NCI-H2196 treated with DMSO at 0.1 percent for 48 hours (cell line): ENCODE measurements around the gene CHID1.

Experiments
- DNase-seq: peaks from one replicate; lab custom pipeline; 2025; ENCODE audit not compliant: unreplicated experiment; lab: John Stamatoyannopoulos, UW

The CHID1 gene

DNA sequence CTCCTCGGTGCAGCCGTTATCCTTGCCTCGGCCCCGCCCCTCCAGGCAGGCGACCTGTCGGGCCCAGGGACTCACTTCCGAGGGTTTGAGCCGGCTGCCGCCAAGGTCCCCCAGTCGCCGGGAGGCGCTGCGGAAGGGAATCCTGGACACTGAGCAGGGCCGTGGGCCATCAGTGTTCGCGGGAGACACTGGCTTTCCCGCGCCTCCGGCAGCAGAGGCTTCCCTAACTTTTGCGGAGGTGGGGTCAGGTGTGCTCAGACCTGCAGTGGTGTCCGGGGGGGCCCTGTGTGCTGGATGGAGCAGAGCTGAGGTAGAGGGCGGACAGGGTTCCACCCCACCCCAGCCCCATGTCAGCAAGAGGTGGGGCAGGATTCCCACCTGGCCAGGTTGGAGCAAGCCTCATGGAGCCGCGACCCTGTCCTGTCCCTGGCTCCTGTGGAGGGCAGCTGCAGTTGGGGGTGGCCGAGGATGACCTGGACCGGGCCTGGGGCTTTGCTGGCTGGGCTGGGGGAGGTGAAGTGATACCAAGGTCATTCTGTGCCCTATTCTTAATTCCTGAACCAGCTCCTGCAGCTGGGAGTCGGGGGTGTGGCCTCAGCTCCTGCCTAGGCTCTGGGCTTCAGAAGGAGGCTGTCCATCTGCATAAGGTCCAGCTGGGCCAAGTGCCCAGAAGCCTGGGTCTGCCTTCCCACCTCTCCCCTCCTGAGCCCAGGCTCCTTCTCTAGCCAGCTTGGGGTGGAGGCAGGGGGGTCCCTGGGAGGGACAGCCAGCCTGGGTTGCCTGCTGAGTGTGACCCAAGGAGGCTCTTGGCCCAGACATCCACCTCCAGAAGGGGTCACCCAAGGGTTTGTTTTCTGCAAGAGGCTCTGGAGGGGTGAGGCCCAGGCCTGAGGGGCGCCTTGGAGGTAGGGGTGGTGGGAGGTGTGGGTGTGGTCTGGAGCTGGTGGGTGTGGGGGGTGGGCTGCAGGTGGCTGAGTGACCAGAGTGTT, 59.5 kb downstream of the CHID1 start:
- DNase-seq, result no peak

DNA sequence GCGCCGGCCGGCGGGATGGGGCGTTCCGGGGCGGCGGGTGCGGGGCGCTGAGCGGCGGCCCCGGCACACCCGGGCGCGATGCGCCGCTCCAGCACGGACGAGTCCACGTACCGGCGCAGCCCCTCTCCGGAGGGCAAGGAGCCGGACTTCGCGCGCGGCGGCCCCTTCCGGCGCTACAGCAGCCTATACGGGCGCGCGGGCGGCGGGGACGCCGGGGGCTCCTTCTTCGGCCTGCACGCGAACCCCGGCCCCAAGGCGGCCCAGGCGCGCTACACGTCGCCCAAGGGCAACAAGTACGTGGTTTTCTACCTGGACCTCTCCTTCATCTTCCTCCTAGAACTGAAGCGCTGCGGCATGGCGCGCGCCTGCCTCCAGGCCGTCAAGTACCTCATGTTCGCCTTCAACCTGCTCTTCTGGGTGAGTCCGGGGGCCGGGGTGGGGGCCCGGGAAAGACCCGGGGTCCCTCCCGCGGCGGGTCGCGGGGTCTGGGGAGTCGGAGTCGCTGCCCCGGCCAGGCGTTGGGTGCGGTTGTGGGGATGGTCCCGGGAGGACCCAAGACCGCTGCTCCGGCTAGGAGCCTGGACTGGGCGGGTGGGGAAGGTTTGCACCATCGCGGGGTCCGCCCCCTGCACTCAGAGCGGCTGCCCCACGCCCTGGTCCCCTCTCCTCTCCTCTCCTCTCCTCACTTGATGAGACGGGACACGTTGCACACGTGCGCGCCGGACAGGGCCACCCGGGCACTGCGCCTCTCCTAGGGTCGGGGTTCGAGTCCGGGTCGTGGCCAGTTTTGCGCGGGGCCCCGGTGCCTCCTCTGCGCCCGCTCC, 60.4 kb downstream of the CHID1 start:
- DNase-seq, result no peak

DNA sequence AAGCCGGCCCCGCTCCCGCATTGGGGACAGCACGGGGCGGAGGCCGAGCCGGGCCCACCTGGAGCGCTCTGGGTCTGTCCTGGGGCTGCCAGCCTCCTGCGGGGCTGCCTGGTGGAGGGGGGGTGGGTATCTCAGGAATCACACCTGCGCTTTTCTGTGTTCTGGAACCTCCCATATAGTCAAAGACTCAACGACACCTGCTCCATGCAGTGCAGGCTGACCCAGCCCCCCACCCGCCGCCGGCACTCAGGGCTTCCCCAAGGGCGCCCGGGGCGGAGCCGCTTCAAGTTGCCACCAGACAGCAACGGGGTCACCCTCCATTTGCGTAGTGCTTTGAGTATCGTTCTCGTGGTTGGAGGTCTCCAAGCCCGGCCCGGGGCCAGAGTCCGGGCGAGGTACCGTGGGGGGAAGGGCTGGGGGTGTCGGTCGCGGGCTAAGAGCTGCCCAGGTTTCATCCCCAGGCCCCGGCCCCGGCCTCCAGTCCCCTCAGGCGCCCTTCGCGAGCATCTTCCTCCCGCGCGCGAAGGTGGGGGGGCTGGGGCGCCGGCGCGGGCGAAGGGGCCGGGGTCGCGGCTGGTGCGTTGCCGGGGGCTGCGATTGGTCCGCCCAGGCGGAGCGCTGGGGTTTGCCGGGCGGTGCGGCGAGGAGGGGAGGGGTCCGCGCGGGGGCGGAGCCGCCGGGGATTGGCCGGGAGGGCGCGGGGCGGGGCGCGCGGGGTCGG, 61.3 kb downstream of the CHID1 start:
- peak; percentile 33 for DNase-seq

- DNase-seq, result no peak
These were observed 62.2 kb downstream of the CHID1 start for GRCh38 chr11:848380-848931.

GRCh38 chr11:847876-848275, 62.7 kb downstream of the CHID1 start:
- no peak for DNase-seq

- DNase-seq, result no peak
These were observed 64.0 kb downstream of the CHID1 start for GRCh38 chr11:846496-847098.

DNA sequence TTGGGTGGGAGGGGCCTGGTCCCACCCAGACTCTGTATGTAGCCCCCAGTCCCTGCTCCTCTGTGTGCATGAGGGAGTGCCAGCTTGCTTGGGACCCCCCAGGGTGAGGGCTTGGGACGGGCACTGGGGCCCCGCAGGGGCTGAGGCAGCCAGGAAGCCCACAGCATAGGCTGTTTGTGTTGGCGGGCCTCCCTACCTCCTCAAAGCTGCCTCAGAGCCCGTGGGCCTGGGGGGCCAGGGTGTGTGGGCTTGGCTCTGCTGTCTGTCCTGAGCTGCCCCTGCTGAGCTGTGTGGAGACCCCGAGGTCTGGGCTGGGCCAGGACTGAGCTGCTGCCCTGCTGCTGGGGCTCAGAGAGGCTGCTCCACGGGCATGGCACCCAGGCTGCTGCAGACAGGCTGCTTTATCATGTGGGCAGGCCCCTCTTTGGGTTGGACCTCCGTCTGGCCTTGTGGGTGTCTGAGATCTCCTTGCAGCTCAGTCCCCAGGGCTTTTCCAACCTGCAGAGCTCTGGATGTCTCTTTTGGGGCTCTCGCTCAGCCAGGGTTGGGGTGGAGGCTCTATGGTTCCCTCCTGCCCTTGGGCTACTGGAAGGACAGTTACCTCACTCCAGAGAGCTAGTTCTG, 64.6 kb downstream of the CHID1 start:
- DNase-seq, result no peak

DNA sequence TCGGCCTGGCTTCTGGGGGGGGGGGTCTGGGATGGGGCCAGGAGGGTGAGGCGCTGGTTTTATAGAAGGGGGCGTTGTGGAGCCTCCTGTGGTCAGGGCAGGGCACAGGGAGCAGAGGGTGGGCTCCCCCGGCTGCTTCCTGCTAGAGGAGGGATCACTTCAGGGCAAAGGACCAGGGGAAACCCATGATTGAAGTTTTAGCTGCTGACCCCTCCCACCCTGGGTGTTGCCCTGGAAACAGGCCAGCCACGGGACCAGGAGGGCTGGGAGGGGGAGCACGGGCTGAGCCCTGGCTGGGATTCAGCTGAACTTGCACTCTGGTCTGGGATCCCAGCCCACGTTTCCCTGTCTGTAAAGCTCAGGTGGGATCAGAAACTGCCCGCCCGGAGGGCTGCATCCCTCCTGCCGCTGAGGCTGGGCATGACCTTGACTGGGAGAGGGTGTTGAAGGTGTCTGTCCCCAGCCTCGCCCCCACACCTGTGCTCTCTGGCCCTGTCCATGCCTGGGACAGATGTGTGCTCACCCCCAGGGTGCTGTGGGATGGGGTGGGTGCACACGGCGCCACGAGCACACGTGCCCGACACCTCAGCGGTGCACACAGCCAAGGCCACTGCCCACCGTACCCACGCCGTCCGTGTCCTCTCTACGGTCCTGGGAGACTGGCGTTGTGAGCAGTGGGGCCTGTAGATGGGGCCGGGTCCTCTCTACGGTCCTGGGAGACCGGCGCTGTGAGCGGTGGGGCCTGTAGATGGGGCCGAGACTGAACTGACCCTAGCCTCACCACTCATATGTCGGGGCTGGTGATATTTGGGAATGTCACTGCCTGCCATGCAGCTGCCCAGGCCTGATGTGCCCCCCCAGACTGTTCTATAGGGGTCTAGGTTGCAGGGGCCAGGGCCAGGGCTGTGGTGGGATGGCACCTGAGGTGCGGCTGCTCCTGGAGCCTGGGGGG, 65.6 kb downstream of the CHID1 start:
- peak; percentile 50 for DNase-seq

DNA sequence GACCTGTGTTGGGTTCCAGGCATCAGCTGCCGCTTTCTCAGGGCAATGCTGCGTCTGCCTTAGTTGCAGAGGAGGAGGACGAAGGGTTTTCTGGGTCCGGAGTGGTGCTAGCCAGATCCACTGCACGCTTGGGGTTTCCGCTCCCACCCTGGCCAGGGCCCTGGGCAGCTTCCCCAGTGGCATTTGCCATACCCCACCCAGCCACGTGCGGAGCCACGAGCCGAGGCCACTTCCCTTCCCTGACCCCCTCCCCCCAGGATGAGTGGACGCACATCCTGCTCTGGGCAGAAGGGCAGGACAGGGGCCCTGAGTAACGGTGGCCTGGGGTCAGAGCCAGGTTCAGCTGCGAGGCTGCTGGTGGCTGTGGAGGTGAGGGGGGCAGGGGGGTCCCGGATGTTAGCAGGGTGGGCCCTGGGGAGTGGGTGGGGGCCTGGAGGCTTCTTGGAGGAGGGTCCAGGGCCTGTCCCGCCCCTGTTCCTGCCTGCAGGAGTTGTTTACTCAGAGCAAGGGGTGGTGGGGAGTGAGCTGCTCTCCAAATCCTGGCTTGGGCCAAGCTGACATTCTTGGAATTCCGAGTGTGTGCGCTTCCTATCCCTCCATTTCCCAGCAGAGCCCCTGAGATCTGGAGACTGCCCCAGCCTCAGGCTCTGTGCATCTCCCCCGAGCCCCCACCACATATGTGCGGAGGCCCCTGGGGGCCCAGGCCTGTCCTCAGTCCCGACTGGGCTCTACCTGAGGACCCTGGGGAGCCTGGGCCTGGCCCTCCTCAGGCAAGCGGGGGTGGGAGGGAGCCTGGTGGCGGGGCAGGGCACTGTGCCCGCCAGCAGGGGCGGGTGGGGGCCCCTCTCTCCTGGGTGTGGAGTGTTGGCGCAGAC, 66.6 kb downstream of the CHID1 start:
- no peak for DNase-seq

DNA sequence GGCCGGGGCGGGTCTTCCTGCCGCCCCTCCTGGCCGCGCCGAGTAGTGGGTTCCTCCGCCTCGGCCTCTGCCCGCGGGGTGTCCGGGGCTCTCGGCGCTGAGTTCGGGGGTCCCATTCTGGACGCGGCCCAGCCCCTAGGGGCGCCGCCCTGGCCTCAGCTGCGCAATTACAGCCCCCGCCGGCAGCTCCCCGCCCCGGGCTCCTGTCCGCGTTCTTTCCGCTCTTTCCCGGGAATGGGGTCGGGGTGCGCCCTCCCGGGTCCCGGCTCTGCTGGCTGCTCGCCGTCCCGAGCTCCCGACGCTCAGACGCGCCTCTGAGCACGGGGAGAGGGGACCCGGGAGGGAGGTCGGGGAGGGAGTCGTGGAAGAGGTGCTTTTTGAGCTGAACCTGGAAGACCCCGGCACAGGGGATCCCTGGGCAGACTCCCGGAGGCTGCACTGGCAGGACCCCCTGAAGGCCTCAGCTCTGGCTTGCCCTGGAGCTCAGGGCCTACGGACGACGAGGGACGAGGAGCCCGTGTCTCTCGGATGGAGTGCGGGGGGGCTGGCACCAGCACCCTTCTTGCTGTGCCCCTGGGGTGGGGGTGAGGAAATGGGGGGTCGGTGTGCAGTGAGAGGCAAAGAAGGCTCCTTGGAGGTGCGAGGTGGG, 67.4 kb downstream of the CHID1 start:
- no peak for DNase-seq

DNA sequence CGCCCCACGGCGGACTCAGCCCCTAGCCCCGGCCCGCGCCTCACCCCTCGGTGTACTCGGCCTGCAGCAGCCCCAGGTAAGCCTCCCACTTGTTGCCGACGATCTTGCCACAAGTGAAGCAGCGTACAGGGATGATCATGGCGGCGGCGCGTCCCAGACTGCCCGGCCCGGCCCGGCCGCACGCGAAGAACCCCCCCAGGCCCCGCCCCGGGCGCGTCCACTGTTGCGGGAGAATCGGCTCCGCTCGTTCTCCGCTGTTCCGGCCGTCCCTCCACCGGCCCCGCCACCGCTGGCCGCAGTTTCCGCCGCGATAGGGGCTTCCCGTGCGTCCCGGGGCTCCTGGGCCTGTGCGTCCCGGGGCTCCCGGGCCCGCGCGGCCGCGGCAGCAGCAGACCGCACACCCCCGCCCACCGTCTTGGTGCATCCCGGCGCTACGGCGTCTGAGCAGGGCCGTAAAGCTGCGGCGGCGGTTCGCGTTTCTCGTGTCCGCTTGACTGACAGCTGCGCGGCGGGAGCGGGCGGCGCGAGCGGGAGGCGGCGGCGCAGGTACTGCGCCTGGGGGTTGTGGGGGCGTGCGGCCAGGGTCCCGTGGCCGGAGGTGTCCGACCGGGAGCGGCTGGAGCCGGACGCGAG, 68.1 kb downstream of the CHID1 start, which contains the start of the genes POLR2L and TSPAN4:
POLR2L (minus strand) TSS at position 160 of the 633 bp plus-strand sequence; CDS start at position 139, 21 bp downstream.
TSPAN4 (plus strand) TSS at position 483 of the 633 bp plus-strand sequence. CDS start 7,453 bp downstream, outside the sequence.
- peak; percentile 66 for DNase-seq

- DNase-seq, result no peak
These were observed 68.6 kb downstream of the CHID1 start for GRCh38 chr11:841981-842369.

- no peak for DNase-seq
These were observed 70.6 kb downstream of the CHID1 start for GRCh38 chr11:839875-840617.

- no peak for DNase-seq
These were observed 71.4 kb downstream of the CHID1 start for GRCh38 chr11:839280-839623.

DNA sequence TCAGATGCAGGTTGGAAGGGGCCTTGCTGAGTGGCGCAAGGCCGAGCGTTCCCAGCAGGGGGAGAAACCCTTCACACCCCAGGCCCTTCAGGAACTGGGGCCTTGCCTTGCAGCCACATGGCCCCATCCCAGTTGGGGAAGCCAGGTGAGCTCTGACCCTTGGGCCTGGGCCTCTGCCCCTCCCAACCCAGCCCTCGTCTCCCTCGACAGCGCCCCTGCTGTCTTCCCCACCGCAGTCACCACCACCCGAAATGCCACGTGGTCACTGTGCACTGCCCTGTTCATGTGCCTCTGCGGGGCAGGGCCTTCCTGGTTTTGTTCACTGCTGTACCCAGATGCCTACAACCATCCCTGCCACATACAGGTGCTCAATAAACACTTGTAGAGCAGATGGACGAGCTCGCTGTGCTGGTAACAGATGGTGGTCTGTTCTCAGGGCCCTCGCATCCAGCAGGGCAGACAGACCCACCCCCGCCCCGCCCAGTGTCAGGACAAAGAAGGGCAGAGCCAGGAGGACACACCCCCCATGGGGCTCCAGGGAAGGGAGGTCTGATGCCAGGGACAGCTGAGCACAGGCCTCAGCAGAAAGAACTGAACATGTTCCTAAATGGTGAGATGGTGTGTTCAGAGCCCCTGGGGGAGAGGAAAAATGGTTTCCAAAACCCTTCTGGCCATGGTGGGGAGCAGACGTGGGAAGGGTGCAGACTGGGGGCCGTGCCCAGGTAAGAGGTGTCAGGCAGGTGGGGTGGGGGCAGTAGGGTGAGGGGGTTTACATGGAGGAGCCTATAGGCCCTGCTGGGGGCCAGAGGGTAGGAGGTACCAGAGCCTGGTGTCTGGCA, 72.0 kb downstream of the CHID1 start:
- no peak for DNase-seq
